Limb (tissue), 2 donors: Measurements from ENCODE around the gene KDELR1.
"Not testable (repeated sequence)": the region's sequence is repeated elsewhere in the genome, so short reads cannot be mapped to it uniquely, and the experiment has no call there.

ENCODE experiments used
- DNase-seq, 2 donors: peaks; one replicate each; pipeline ENCODE4 v3.0.0-alpha.2; 2016; ENCODE audit errors: extremely low spot score in 2 of 2

KDELR1 gene

GRCh38 chr19:48397263-48398101, 6.1 kb upstream of the KDELR1 start:
- DNase-seq: no peak

DNA sequence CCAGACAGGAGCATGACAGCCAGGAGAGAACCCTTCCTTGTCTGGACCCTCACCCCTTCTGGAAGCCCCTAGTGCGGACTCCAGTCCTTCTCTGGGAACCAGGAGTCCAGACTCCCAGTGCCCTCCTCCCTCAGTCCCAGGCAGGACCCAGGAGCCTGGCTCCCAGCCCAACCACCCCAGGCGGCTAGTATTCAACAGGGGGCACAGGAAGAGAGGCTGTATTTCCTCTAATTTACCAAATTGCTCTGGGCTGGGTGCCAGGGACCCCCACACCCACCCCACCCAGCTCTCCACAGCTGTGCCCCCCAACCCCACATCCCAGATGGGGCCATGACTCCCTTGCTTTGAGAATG, 5.4 kb upstream of the KDELR1 start:
- DNase-seq: peak in 1 of 2 donors; percentile 53

DNA sequence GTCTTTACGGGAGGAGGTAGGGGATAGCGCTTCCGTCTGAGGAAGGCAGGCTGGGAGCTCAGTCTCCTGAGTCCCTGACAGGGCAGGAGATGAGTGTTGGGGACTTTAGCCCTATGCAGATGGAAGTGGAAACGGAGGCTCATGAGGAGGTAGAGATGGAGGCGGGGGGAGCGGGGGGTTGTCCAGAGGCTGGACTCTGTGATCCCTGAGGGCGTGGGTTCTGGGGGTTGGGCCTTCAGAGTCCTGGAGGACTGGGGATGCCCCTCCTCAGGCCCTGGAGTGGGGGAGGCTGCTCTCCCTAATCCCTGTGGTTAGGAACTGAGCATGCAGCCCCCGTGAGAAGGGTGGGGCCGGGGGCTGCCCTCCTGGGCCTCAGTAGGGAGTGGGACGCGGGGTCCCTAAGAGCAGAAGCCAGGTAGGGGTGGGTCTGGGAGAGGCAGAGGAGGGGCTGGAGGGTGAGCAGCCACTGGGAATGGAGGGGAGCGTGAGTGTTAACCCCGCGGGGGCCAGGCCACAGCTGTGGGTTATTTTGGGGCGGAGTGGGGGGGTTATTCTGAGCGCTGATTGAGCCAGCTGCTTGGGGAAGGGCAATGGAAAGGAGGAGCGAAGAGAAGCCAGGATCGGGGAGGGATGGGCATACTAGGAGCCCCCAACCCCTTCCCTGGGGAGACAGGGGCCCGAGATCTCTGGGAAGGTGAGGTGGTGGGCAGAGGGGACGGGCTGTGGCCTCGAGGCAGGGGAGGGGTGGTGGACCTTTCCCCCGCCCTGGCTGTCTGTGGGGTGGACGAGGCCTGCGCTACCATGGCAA, 4.9 kb upstream of the KDELR1 start:
- DNase-seq: peak in 1 of 2 donors; percentile 66

DNA sequence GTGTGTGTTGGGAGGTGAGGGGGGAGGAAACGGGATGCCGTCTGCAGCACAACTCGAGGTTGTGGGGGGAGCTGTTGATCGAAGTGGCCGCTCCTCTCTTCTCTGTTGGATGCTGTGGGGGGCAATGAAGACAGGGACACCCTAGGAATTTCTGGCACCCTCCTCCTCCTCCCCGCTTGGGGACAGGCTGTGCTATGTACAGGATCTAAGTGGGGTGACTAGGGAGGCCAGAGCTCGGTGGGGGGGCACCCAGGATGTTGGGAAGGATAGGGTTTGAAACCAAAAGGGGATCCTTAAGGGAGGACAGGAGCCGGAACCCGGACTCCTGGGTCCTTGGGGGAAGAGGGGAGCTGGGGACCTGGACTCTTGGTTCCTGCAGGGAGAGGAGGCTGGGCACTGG, 4.1 kb upstream of the KDELR1 start:
- DNase-seq: no peak

- DNase-seq: no peak
Measured at GRCh38 chr19:48395170-48395455, 3.8 kb upstream of the KDELR1 start.

- peak in 1 of 2 donors; percentile 65 for DNase-seq
Measured at GRCh38 chr19:48394331-48395169, 3.2 kb upstream of the KDELR1 start.

DNA sequence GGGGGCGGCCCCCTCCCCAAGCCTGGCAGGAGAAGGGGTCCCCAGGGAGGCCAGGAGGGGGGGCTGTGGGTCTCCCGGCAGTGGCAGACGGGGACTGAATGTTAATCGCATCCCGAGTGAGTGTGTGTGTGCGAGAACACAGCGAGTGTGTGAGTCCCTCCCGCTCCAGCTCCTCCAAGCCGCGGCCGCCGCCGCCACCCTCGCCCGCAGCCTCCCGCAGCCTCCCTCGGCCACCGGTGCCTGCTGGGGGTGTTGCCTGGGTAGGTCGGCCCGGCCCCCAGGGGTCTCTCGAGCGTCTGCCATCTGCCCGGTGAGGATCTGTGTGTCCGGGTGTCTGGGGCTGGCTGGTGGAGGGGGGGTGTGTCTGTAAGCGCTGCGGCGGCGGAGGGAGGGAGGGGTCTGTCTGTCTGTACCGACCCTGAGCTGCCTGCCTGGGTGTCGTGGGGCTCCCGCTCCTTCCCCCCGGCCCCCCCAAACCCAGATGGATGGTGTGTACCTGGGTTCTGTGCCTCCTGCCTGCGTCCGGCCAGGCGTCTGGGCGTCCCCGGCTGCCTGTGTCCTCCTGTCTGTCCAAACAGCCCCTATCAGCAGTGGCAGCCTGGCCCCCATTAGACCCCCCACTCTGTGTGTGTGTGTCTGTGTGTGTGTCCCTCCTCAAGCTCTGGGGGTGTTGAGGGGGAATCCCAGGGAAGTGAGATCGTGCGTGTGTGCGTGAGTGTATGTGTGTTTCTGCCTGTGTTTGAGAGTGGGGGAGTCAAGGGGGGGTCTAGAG, 2.4 kb upstream of the KDELR1 start, which contains the start of gene GRIN2D:
Gene GRIN2D (plus strand): TSS at position 110 of the 772 bp plus-strand sequence. CDS start 4,725 bp downstream, outside the sequence.
- peak in 1 of 2 donors; percentile 78 for DNase-seq

DNA sequence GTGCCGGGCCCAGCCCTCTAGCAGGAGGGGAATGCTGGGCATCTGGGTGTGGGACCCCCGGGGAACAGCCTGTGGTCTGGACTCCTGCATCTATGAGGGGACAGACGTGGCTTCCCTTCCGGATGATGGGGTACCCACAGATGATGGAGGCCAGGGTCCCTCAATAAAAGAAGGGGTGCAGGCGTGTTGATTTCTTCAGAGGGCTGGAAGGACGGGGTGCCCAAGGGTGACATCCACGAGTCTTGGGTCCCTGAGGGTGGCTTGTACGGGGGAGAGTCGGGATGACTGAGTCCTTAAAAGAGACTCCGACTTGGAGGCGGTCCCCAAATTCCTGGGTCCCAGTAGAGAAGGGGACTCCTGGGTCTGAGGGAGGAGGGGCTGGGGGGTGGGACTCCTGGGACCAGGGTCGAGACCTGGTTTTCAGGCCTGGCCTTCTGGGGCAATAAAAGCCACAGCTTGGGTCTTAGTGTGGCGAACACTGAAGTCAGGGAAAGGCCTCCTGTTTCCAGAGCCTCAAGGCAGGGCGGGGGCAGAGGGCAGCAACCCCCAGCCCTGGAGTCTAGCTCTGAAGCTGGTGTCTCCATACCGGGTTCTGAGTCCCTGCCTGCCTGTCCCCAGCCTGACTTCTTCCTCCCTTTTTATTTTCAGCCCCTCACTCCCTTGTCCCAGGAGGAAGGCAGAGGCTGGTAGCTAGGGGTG, 1.7 kb upstream of the KDELR1 start:
- DNase-seq: no peak

GRCh38 chr19:48392006-48392344, 624 bp upstream of the KDELR1 start:
- DNase-seq: not testable (repeated sequence)

DNA sequence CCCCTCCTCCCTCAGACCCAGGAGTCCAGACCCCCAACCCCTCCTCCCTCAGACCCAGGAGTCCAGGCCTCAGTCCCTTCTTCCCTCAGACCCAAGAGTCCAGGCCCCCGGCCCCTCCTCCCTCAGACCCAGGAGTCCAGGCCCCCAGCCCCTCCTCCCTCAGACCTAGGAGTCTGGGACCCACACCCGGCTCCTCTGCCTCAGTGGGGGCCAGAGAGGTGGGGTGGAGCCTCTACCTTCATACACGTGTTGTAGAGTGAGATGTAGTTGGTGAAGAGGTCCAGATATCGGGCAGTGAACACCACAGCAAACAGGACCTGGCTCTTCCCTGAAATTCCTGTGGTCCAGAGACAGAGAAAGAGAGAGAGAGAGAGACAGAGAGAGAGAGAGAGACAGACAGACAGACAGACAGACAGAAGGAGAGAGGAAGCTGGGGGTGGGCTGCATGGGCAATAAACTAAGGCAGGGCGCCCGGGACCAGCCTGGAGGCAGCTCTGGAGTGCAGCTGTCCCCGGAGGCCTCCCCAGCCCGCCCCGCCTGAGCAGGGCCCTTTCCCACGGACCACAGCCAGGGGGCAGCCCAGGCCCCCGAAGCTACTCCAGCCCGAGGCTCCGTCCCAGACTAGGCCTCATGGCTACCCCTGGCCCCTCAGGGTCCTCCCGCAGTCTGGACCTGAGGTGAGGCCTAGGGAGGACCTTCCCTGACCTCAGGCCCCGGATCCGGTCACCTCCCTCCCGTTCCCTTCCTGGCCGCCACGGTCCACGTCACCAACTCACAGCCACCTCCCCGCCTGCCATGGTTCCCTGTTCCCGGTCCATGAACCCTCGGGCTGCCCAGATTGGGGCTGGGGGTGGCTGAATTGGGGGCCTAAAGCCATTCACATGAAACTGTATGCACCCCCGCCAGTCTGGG, 907 bp downstream of the KDELR1 start:
- peak; percentile 38 to 86 for DNase-seq

- DNase-seq: no peak
Measured at GRCh38 chr19:48386981-48387380, 4.4 kb downstream of the KDELR1 start.

- DNase-seq: no peak
Measured at GRCh38 chr19:48385461-48386087, 5.8 kb downstream of the KDELR1 start.

GRCh38 chr19:48382286-48382685, 9.1 kb downstream of the KDELR1 start:
- DNase-seq: no peak

DNA sequence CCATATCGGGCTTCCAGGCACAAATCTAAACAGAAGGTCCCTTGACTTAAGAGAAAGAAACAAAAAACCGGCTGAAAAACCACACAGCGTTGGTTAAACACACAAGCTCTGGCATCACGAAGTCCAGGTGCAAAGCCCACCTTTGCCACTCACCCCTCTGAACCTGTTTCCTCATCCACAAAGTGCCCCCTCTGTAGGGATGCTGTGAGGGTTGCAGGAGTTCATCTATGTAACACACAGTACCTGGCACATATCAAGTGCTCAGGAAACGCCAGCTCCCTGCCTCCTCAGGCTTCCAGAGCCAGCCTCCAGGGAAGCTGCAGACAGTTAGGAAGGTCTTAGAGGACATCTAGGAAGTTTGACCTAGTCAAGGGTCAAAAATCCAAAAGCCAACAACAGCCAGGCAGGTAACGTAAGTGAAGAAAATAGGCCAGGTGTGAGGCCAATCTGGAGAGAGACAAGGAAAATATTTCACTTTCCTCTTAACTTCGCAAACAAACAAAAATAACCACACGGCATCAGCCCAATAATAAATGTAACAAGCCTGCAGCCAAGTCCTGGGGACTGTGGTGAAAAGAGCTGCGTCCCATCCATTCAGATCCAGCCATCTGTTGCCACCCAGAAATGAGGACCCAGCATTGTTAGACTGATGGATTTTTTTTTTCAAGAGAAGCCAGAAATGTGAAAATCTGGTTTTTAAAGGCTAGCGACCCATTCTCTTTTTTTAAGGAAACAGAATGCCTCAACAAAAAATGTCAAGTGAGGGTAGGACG, 10.0 kb downstream of the KDELR1 start:
- no peak for DNase-seq

DNA sequence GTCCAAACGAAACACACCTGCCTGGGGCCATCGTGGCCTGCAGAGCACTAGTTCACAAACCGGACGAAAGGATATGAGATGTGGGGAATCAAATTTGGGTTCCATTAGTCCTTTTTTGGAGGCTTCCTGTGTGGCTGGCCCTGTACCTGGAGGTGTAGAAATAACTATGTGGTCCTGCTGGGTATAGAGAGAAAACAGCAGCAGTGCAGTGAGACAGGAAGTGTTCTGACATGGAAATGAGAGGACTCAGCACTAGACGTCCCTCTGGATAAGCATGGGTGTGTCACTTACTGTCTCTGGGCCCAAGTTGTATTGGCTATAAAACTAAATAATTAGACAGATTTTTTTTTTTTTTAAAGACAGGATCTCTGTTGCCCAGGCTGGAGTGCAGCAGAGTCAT, 12.3 kb downstream of the KDELR1 start:
- DNase-seq: no peak

DNA sequence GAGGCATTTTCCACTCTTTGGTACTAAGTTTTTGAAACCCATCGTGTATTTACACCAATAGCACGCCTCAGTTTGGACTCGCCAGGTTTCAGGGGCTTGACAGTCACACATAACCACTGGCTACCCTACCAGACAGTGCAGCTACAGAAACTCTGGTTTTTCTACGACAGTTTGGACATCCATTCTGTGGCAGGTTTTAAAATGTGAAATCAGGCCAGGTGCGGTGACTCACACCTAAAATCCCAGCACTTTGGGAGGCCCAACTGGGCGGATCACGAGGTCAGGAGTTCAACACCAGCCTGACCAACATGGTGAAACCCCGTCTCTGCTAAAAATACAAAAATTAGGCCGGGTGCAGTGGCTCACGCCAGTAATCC, 13.2 kb downstream of the KDELR1 start:
- DNase-seq: no peak

DNA sequence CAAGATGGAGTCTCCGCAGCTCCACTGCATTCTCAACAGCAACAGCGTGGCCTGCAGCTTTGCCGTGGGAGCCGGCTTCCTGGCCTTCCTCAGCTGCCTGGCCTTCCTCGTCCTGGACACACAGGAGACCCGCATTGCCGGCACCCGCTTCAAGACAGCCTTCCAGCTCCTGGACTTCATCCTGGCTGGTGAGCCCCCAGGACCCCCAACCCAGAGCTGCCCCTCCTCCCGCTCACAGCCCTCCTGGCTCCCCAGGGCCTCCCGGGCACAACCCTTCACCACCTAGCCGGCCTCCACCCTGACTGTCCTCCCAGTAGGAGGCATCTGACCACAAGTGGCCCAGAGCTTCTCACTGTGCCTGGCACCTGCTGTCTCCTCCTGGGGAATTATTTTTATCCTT, 17.8 kb downstream of the KDELR1 start:
- no peak for DNase-seq

DNA sequence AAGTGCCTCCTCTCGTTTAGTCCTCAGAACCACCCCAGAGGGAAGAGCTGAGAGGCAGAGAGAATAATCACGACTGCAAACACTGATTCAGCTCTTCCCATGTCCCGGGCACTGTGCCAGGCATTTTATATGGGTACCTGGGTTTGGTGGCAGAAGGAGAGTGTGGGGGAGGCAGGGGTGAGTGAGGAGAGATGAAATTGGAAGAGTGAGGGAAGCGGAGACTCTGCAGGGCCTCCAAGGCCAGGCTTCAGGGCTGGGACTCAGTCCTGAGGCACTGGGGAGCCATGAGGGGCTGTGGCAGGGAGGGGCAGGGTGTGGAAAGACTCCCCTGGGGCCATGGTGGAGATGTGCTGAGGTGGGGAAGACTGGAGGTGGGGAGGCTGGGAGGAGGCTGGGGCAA, 18.4 kb downstream of the KDELR1 start:
- peak in 1 of 2 donors; percentile 54 for DNase-seq
